IMR-90 (cell line): ENCODE measurements around the gene AANAT. TPM values are rescaled to one million over a fixed set of nuclear protein-coding genes. Genes with fewer than 3 reads are reported as not detected.

Experiments
- ATAC-seq: fragments of 200-7000 bp; cut with Tn5 transposase; 2 replicates; pipeline ENCODE4 v1.9.1; 2020; ENCODE audit warnings: low read depth, mild to moderate bottlenecking, moderate library complexity
- BruUV-seq: library from RNA; stranded (reverse); fragments of 400-500 nt; replicated peaks from 2 replicates; lab custom pipeline; 2021; lab: Mats Ljungman, UMichigan
- CTCF ChIA-PET: fragments of 300-600 bp; formaldehyde crosslinking; extraction: SDS; loops from one replicate; lab custom pipeline; 2021; ENCODE audit warnings: antibody characterized with exemption; lab: Yijun Ruan, JAX
- POLR2A ChIA-PET: fragments of 300-600 bp; sonication (Branson Sonifier 250); formaldehyde crosslinking; loops from one replicate; lab custom pipeline; 2022; ENCODE audit warnings: antibody characterized with exemption; ENCODE audit not compliant: unreplicated experiment; lab: Charles Lee
- DNase-seq: peaks from one replicate; pipeline ENCODE4 v3.0.0; 2013
- H2AFZ ChIP-seq: replicated peaks from 2 replicates; pipeline ENCODE3; 2013; ENCODE audit warnings: low read length, mild to moderate bottlenecking; ENCODE audit not compliant: poor library complexity
- H2AK5ac ChIP-seq: 2 replicates; pipeline ENCODE4 v1.6.1; 2013; ENCODE audit warnings: low read depth, low read length, inconsistent platforms
- H2AK9ac ChIP-seq: replicated peaks from 2 replicates; pipeline ENCODE3; 2013; ENCODE audit warnings: mild to moderate bottlenecking, low read depth, low read length, moderate library complexity; ENCODE audit not compliant: poor library complexity
- H2BK120ac ChIP-seq: 2 replicates; pipeline ENCODE4 v1.6.1; 2013; ENCODE audit warnings: low read depth, low read length, inconsistent platforms
- H2BK15ac ChIP-seq: 3 replicates; pipeline ENCODE4 v1.6.1; 2013; ENCODE audit warnings: low read depth, low read length, inconsistent platforms
- H2BK20ac ChIP-seq: 2 replicates; pipeline ENCODE4 v1.6.1; 2013; ENCODE audit warnings: low read depth, mild to moderate bottlenecking, inconsistent platforms, low read length, moderate library complexity
- H2BK5ac ChIP-seq: 2 replicates; pipeline ENCODE4 v1.6.1; 2013; ENCODE audit warnings: mild to moderate bottlenecking, low read depth, low read length, inconsistent platforms; ENCODE audit not compliant: poor library complexity, severe bottlenecking
- H3K14ac ChIP-seq: replicated peaks from 2 replicates; pipeline ENCODE4 v1.6.1; 2013; ENCODE audit warnings: low read depth, low read length, inconsistent platforms
- H3K18ac ChIP-seq: 2 replicates; pipeline ENCODE4 v1.6.1; 2013; ENCODE audit warnings: low read depth, low read length, control low read depth
- H3K23ac ChIP-seq: 2 replicates; pipeline ENCODE4 v1.6.1; 2013; ENCODE audit warnings: low read depth, low read length, inconsistent platforms
- H3K27ac ChIP-seq: 2 replicates; pipeline ENCODE4 v1.5.1; 2013; ENCODE audit warnings: mild to moderate bottlenecking, control low read depth, low read length; ENCODE audit not compliant: insufficient read depth
- H3K27me3 ChIP-seq: 2 replicates; pipeline ENCODE4 v1.6.1; 2013; ENCODE audit warnings: low read length; ENCODE audit not compliant: control insufficient read depth, insufficient read depth
- H3K36me3 ChIP-seq: 2 replicates; pipeline ENCODE4 v1.6.1; 2013; ENCODE audit warnings: low read length, mixed read lengths; ENCODE audit not compliant: control insufficient read depth, insufficient read depth
- H3K4ac ChIP-seq: 2 replicates; pipeline ENCODE4 v1.6.1; 2013; ENCODE audit warnings: low read depth, low read length, inconsistent platforms
- H3K4me1 ChIP-seq: 2 replicates; pipeline ENCODE4 v1.6.1; 2013; ENCODE audit warnings: low read length, mixed read lengths; ENCODE audit not compliant: control insufficient read depth, insufficient read depth
- H3K4me2 ChIP-seq: 2 replicates; pipeline ENCODE4 v1.6.1; 2013; ENCODE audit warnings: low read depth, mild to moderate bottlenecking, control low read depth, low read length, moderate library complexity
- H3K4me3 ChIP-seq: 2 replicates; pipeline ENCODE4 v1.5.1; 2013; ENCODE audit warnings: low read depth, mild to moderate bottlenecking, control low read depth, low read length, moderate library complexity; ENCODE audit not compliant: insufficient read depth
- H3K56ac ChIP-seq: 2 replicates; pipeline ENCODE4 v1.6.1; 2013; ENCODE audit warnings: low read length, inconsistent platforms; ENCODE audit not compliant: insufficient read depth; ENCODE audit errors: extremely low read depth
- H3K79me1 ChIP-seq, 2 experiments: 2 replicates each; pipeline ENCODE4 v1.6.1; 2013; ENCODE audit warnings: low read length in 2 of 2, inconsistent platforms in 1 of 2, low read depth in 1 of 2
- H3K9ac ChIP-seq: 2 replicates; pipeline ENCODE4 v1.6.1; 2013; ENCODE audit warnings: low read depth, low read length, control low read depth
- H3K9me1 ChIP-seq: 2 replicates; pipeline ENCODE4 v1.6.1; 2013; ENCODE audit warnings: low read length, inconsistent platforms; ENCODE audit not compliant: insufficient read depth
- H3K9me3 ChIP-seq: 2 replicates; pipeline ENCODE4 v1.6.1; 2013; ENCODE audit warnings: low read length; ENCODE audit not compliant: control insufficient read depth, insufficient read depth
- H4K20me1 ChIP-seq: 2 replicates; pipeline ENCODE4 v1.6.1; 2013; ENCODE audit warnings: low read length, inconsistent platforms; ENCODE audit not compliant: insufficient read depth
- H4K5ac ChIP-seq: 2 replicates; pipeline ENCODE4 v1.6.1; 2013; ENCODE audit warnings: mild to moderate bottlenecking, low read depth, low read length, control low read depth
- H4K8ac ChIP-seq, 2 experiments: 2 replicates each; pipeline ENCODE4 v1.6.1; 2013; ENCODE audit warnings: low read depth in 2 of 2, low read length in 2 of 2, control low read depth in 1 of 2, inconsistent platforms in 1 of 2
- H4K91ac ChIP-seq: 2 replicates; pipeline ENCODE4 v1.6.1; 2013; ENCODE audit warnings: low read depth, low read length, inconsistent platforms; ENCODE audit not compliant: insufficient read depth
- FOS ChIP-seq: fragments of 150-350 bp; IDR thresholded peaks from 2 replicates; pipeline ENCODE4 v1.6.1; 2016; ENCODE audit warnings: low read depth, low read length
- POLR2A ChIP-seq: IDR thresholded peaks from 2 replicates; pipeline ENCODE4 v1.6.1; 2012; ENCODE audit warnings: mild to moderate bottlenecking, low read depth, low read length
- WGBS, 2 experiments: methylation state at CpG; one replicate each; pipeline versions ENCODE4 v1.1.5 to v1.1.7; 2013; ENCODE audit warnings: missing lambda C conversion rate in 2 of 2; ENCODE audit not compliant: insufficient read length in 1 of 2; ENCODE audit errors: extremely low coverage in 2 of 2; 5-methylcytosine and 5-hydroxymethylcytosine counted together
- dilution Hi-C: fragments of 300-500 bp; cut with HindIII; formaldehyde crosslinking; loops from one replicate; pipeline ENCODE4 v1.14.3; 2018; ENCODE audit warnings: low sequenced_read_pairs; ENCODE audit not compliant: unreplicated experiment
- in situ Hi-C: fragments of 300-500 bp; cut with MboI; formaldehyde crosslinking; loops from 3 replicates; pipeline ENCODE4 v1.14.3; 2019; ENCODE audit warnings: low sequenced_read_pairs, inconsistent platforms, mixed read lengths
- intact Hi-C: fragments of 100-400 bp; cut with micrococcal nuclease; formaldehyde crosslinking; loops from 2 replicates; pipeline ENCODE4 v1.10.0; 2022
- polyA plus RNA-seq, 3 experiments: library from polyadenylated mRNA; depleted of rRNA; stranded (reverse); fragments of >200 nt; gene quantifications; 2 replicates each; pipeline ENCODE4 v1.2.3, GENCODE V29; 2012; ENCODE audit warnings: low replicate concordance in 1 of 3
- total RNA-seq: library from RNA; depleted of rRNA; stranded (reverse); fragments of >200 nt; gene quantifications from 2 replicates; pipeline ENCODE4 v1.2.3, GENCODE V29; 2012

The AANAT gene
- total and polyA plus RNA-seq, 2 of the 4 experiments (the other 2 are of a cell fraction), result 0.21 TPM; not detected in 1

GRCh38 chr17:76501827-76502307 is 34.5 kb downstream of the AANAT start:
- Histone ChIP-seq H2AK5ac (peak overlapping the region; percentile 81), H4K20me1 (no peaks in the 10 kb centered on the region), H4K8ac (peak overlapping the region; percentile 93 to 96), H3K27me3 (peaks cover 3% of the 10 kb centered on the region; the same call in 1 of the 2 replicates), H2AK9ac (peak overlapping the region; percentile 94), H3K9me1 (peaks cover 16% of the 10 kb centered on the region), H3K56ac (no peak overlapping the region), H3K79me1 (peaks cover 4 to 30% of the 10 kb centered on the region in 2 experiments; a peak in 3 of 4 replicates), H2BK120ac (peak overlapping the region; percentile 80), H3K4me3 (peak overlapping the region; percentile 82), H3K36me3 (no peaks in the 10 kb centered on the region), H4K5ac (peak overlapping the region; percentile 100), H4K91ac (peak overlapping the region; percentile 69; the same call in 1 of the 2 replicates), H3K9me3 (no peaks in the 10 kb centered on the region), H3K27ac (peak overlapping the region; percentile 26), H2BK20ac (peak overlapping the region; percentile 32; the same call in 1 of the 2 replicates), H2AFZ (peak overlapping the region; percentile 92), H3K14ac (peak overlapping the region; percentile 96), H2BK15ac (peak overlapping the region; percentile 80; the same call in 1 of the 3 replicates), H3K9ac (peak overlapping the region; percentile 73), H3K4ac (peak overlapping the region; percentile 85), H3K4me2 (peak overlapping the region; percentile 97), H3K18ac (peak overlapping the region; percentile 86), H3K4me1 (peaks cover 29% of the 10 kb centered on the region), H2BK5ac (peak overlapping the region; percentile 25), H3K23ac (peak overlapping the region; percentile 89)
- DNase-seq (no peak), ATAC-seq (no peak)
- CTCF ChIA-PET, result interaction anchor here (1.6 kb wide), 1 partner anchor 117 kb away, joined by 4 read pairs; no protein-coding TSS in a partner anchor
- dilution Hi-C loops, result no loop called here
- BruUV-seq, result no TSS peak
- POLR2A ChIA-PET, result no interaction called here
- 66% methylated on average over 3 of the region's 11 CpGs; no CpG with 5 or more reads in 1 of the 2 experiments for whole genome bisulfite sequencing, 2 experiments
- TF ChIP-seq POLR2A (0 out of 2 replicates have a peak, but pooled peaks have one; percentile 4), FOS (no peak)
- in situ Hi-C loops, result loop anchor here (10.0 kb wide), 2 partner anchors 97 to 197 kb away; partner anchors contain the start of gene QRICH2
- intact Hi-C loops, result no loop called here
